Activated CD8-positive, alpha-beta T cell treated with anti-CD3 and anti-CD28 coated beads for 36 hours (primary cell): Measurements from ENCODE around the gene ABHD1. TPM values are rescaled to one million over a fixed set of nuclear protein-coding genes. Genes with fewer than 3 reads are reported as not detected.

Source experiments
- ATAC-seq: fragments of 200-7000 bp; cut with Tn5 transposase; one replicate; pipeline ENCODE4 v1.10.0; 2021; ENCODE audit warnings: mild to moderate bottlenecking, moderate library complexity
- CTCF ChIA-PET: fragments of 350-600 bp; sonication (Branson Sonifier 250); formaldehyde crosslinking; loops from one replicate; lab custom pipeline; 2021; ENCODE audit warnings: antibody characterized with exemption; lab: Charles Lee
- POLR2A ChIA-PET: fragments of 350-600 bp; sonication (Branson Sonifier 250); formaldehyde crosslinking; loops from one replicate; lab custom pipeline; 2021; ENCODE audit warnings: antibody characterized with exemption; lab: Charles Lee
- DNase-seq: peaks from one replicate; pipeline ENCODE4 v3.0.0-alpha.2; 2020
- H3K27ac Mint-ChIP-seq: one replicate; pipeline ENCODE4 v1.8.0; 2021; ENCODE audit warnings: mild to moderate bottlenecking, mixed read lengths
- H3K27me3 Mint-ChIP-seq: one replicate; pipeline ENCODE4 v1.8.0; 2021; ENCODE audit warnings: mixed read lengths
- H3K36me3 Mint-ChIP-seq: one replicate; pipeline ENCODE4 v1.8.0; 2021; ENCODE audit warnings: low read depth, mixed read lengths
- H3K4me1 Mint-ChIP-seq: one replicate; pipeline ENCODE4 v1.8.0; 2021; ENCODE audit warnings: low read depth, mixed read lengths
- H3K4me3 Mint-ChIP-seq: one replicate; pipeline ENCODE4 v1.8.0; 2021; ENCODE audit warnings: mild to moderate bottlenecking, moderate library complexity, mixed read lengths
- H3K9me3 Mint-ChIP-seq: one replicate; pipeline ENCODE4 v1.8.0; 2021; ENCODE audit warnings: mixed read lengths
- intact Hi-C: fragments of 100-400 bp; cut with micrococcal nuclease; formaldehyde crosslinking; loops from one replicate; pipeline ENCODE4 v1.10.0; 2022
- total RNA-seq, 2 experiments: library from RNA; stranded (reverse); gene quantifications; one replicate each; pipeline ENCODE4 v1.2.3, GENCODE V29; 2021
- TF ChIP-seq, protein P1 (sequence below): fragments of 200-600 bp; IDR thresholded peaks from one replicate; pipeline ENCODE4 v1.8.0; 2022; ENCODE audit warnings: antibody characterized with exemption, mild to moderate bottlenecking

Gene ABHD1
- total RNA-seq, 2 experiments from 2014 or later, result 0.36 to 0.50 TPM

DNA sequence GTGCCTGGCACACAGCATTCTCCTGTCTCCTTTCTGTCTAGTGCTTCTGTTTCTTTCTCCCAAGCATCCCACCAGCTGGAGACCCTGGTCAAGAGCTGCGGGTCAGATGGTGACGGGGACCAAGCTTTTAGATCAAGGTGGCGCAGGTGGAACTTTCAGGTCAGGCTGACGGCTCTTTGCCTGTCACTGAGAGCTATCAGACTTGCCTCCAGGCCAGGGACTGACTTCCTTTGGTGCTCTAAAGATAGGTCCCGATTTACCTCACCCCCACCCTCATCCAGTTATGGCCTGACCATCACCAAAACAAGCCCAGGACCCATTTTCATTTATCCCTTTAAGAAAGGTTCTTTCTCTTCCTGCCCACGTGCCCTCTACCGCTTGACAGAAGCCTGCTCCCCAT is 46.4 kb upstream of the ABHD1 start:
- H3K4me3 Mint-ChIP-seq, result no peak overlapping the region
- peak overlapping the region; percentile 63 for H3K27ac Mint-ChIP-seq
- H3K4me1 Mint-ChIP-seq, result peaks cover 58% of the 10 kb centered on the region
- ATAC-seq, result no peak
- no peak for DNase-seq
- no peaks in the 10 kb centered on the region for H3K9me3 Mint-ChIP-seq
- TF ChIP-seq, protein P1, sequence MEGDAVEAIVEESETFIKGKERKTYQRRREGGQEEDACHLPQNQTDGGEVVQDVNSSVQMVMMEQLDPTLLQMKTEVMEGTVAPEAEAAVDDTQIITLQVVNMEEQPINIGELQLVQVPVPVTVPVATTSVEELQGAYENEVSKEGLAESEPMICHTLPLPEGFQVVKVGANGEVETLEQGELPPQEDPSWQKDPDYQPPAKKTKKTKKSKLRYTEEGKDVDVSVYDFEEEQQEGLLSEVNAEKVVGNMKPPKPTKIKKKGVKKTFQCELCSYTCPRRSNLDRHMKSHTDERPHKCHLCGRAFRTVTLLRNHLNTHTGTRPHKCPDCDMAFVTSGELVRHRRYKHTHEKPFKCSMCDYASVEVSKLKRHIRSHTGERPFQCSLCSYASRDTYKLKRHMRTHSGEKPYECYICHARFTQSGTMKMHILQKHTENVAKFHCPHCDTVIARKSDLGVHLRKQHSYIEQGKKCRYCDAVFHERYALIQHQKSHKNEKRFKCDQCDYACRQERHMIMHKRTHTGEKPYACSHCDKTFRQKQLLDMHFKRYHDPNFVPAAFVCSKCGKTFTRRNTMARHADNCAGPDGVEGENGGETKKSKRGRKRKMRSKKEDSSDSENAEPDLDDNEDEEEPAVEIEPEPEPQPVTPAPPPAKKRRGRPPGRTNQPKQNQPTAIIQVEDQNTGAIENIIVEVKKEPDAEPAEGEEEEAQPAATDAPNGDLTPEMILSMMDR, result no peak
- intact Hi-C loops, result no loop called here
- no peaks in the 10 kb centered on the region for H3K27me3 Mint-ChIP-seq
- CTCF ChIA-PET, result interaction anchor here (1.0 kb wide), 1 partner anchor 8 kb away, joined by 3 read pairs; no protein-coding TSS in a partner anchor
- POLR2A ChIA-PET, result interaction anchor here (1.4 to 1.8 kb wide), 2 partner anchors 8 to 26 kb away, joined by 5 to 8 read pairs; partner anchors contain the start of gene AGBL5
- no peaks in the 10 kb centered on the region for H3K36me3 Mint-ChIP-seq

DNA sequence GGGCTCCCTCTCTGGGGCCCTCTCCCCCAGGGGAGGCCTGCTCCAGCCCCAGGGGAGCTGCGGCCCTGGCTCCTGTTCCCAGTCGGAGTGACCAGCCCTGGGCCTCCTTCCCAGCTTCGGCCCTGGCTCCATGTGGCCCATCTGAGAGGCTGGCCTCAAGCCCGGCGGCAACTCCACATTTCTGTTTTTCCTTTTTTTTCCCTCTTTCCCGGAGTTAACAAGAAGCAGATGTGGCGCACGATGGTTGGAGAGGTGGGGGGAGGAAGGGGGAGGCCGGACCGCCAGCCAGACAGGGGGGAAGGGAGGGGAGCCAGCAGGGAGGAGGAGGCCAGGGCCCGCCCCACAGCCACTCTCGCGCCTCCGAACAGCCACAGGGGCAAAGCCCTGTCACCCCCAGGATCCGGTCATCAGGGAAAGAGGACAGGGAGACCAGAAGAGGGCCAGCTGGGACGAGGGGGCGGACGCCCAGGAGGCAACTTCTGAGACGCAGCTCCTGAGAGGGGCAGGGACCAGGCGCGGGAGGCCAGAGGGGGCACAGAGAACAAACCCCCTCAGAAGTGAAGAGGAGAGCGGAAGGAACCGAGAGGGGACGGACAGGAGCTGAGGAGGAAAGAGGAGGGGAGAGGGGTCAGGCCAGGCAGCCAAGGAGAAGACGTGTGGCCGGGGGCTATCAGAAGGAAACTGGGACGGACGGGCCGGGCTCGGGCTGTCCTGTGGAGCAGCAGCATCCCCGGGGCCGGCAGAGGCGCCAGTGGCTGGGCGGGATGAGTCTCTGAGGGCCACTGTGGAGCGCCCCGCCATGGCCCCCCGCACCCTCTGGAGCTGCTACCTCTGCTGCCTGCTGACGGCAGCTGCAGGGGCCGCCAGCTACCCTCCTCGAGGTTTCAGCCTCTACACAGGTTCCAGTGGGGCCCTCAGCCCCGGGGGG is 45.1 kb upstream of the ABHD1 start, which contains the start of gene EMILIN1:
TSS of gene EMILIN1 (plus strand) at position 349 of the 928 bp plus-strand sequence. CDS start at position 800, 451 bp downstream.
- H3K27me3 Mint-ChIP-seq, result no peaks in the 10 kb centered on the region
- no peaks in the 10 kb centered on the region for H3K9me3 Mint-ChIP-seq
- H3K36me3 Mint-ChIP-seq, result no peaks in the 10 kb centered on the region
- peak within 1 kb of the TSS; percentile 48 for H3K27ac Mint-ChIP-seq
- ATAC-seq, result no peak
- TF ChIP-seq, protein P1, result no peak
- CTCF ChIA-PET, result no interaction called here
- no peak within 1 kb of the TSS for H3K4me3 Mint-ChIP-seq
- POLR2A ChIA-PET, result interaction anchor here (1.0 to 1.8 kb wide), 2 partner anchors 7 to 28 kb away, joined by 5 read pairs; partner anchors contain the start of gene AGBL5
- no peak for DNase-seq
- intact Hi-C loops, result no loop called here
- H3K4me1 Mint-ChIP-seq, result peaks cover 47% of the 10 kb centered on the region

DNA sequence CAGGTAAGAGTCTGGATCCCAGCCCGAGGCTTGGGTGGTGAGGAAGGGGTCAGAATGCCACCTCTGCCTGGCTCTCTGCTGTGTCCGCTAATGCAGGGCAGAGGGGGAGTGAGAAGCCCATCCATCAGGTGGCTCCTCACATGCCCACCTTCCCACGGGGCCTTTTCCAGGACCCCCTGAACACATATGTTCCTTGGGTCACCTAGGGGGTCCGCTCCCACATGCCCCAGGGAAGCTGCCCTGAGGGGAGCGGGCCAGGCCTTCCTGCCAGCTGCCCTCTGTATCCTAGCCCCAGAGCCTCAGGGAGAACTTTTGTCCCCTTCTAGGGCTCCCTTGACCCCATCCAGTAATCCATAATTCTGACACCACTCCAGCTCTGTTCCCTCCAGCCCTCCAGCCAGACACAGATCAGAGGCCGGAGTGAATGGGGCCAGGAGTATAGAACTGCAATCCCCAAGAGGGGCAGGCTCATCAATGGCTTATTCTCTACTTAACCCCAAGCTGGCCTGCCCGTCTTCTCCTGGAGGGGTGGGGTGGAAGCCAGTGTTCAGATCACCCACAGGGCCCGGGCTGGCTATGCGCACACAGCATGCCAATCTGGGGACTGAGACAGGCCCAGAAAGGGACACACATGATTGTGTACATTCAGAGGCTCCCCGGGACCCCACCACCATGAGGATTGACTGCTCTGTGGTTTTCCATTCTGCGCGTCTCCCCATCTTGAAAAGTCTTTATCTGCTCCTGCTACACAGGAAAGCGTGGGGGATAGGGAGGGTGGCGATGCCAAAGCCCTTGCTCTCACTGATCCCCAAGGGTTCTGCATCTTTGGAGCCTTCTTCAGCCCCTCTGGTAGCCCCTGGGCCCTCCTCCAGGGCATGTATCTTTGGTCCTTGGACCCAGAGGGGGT is 44.1 kb upstream of the ABHD1 start:
- TF ChIP-seq, protein P1, result no peak
- no peaks in the 10 kb centered on the region for H3K9me3 Mint-ChIP-seq
- intact Hi-C loops, result no loop called here
- CTCF ChIA-PET, result interaction anchor here (1.7 to 4.1 kb wide), 2 partner anchors 7 to 55 kb away, joined by 6 to 26 read pairs; partner anchors contain the start of genes OST4 and PREB
- DNase-seq (no peak), ATAC-seq (no peak)
- H3K4me1 Mint-ChIP-seq, result peaks cover 38% of the 10 kb centered on the region
- no peaks in the 10 kb centered on the region for H3K27me3 Mint-ChIP-seq
- H3K36me3 Mint-ChIP-seq, result no peaks in the 10 kb centered on the region
- peak overlapping the region; percentile 97 for H3K27ac Mint-ChIP-seq
- no peak overlapping the region for H3K4me3 Mint-ChIP-seq
- POLR2A ChIA-PET, result interaction anchor here (0.6 to 1.0 kb wide), 2 partner anchors 29 kb away, joined by 3 to 5 read pairs; partner anchors contain the start of gene AGBL5

DNA sequence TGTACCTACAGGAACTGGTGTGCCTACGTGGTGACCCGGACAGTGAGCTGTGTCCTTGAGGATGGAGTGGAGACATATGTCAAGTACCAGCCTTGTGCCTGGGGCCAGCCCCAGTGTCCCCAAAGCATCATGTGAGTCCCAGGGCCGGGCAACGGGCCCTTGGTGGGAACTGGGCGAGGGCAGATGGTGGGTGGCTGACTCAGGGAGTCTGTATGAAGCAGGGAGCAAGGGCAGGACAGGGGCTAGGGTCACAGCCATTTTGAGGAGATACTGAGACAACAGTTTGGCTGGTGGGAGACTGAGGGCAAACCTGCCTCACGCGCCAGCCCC is 43.5 kb upstream of the ABHD1 start:
- no peaks in the 10 kb centered on the region for H3K36me3 Mint-ChIP-seq
- H3K27ac Mint-ChIP-seq, result peak overlapping the region; percentile 97
- POLR2A ChIA-PET, result interaction anchor here (0.6 to 6.1 kb wide), 2 partner anchors 7 to 29 kb away, joined by 3 to 40 read pairs; partner anchors contain the start of gene OST4
- peaks cover 35% of the 10 kb centered on the region for H3K4me1 Mint-ChIP-seq
- CTCF ChIA-PET, result interaction anchor here (0.6 to 4.1 kb wide), 3 partner anchors 8 to 518 kb away, joined by 3 to 26 read pairs (median 6); partner anchors contain the start of genes OST4 and PREB
- peak overlapping the region; percentile 29 for H3K4me3 Mint-ChIP-seq
- no peaks in the 10 kb centered on the region for H3K9me3 Mint-ChIP-seq
- no peaks in the 10 kb centered on the region for H3K27me3 Mint-ChIP-seq
- intact Hi-C loops, result no loop called here
- TF ChIP-seq, protein P1, result no peak
- DNase-seq, result no peak
- ATAC-seq, result no peak
